ENCODE data around the gene GSTM5.
"Not testable (repeated sequence)": the region's sequence is repeated elsewhere in the genome, so short reads cannot be mapped to it uniquely, and the experiment has no call there.

GSTM5 gene

GRCh38 chr1:109711593-109712320 lies at the start of gene GSTM5:
Gene GSTM5, plus strand, starts transcription at chr1:109712251. Its CDS starts 62 bp downstream, at chr1:109712313.
- not testable (repeated sequence) for DNase-seq (ENCODE audit: low spot score)
- in situ Hi-C loops (cut with MboI; ENCODE audit: low sequenced_read_pairs, unreplicated experiment) = loop anchor here (10.0 kb wide), 1 partner anchor 47 kb away; the partner anchor contains the start of gene GSTM2

GRCh38 chr1:109664671-109665070 lies 47.4 kb upstream of the GSTM5 start:
- DNase-seq (ENCODE audit: low spot score) = no peak
- in situ Hi-C loops (cut with MboI; ENCODE audit: low sequenced_read_pairs, unreplicated experiment) = loop anchor here (10.0 kb wide), 1 partner anchor 50 kb away; the partner anchor contains the start of gene GSTM5
- TF ChIP-seq CTCF (IDR thresholded peaks at IDR 0.05; ENCODE audit: borderline replicate concordance, control extremely low read depth, extremely low read depth, insufficient read depth, missing control alignments) = no peak

- in situ Hi-C loops (cut with MboI; ENCODE audit: low sequenced_read_pairs, unreplicated experiment) = loop anchor here (10.0 kb wide), 1 partner anchor 47 kb away; the partner anchor contains the start of gene GSTM5
- TF ChIP-seq CTCF (IDR thresholded peaks at IDR 0.05; ENCODE audit: borderline replicate concordance, control extremely low read depth, extremely low read depth, insufficient read depth, missing control alignments) = no peak
- DNase-seq (ENCODE audit: low spot score) = peak; percentile 88
These were observed 44.5 kb upstream of the GSTM5 start, which contains the start of gene GSTM2 for GRCh38 chr1:109667452-109668122. Gene GSTM2, plus strand, starts transcription at chr1:109668057. Its CDS starts 59 bp downstream, at chr1:109668116.

GRCh38 chr1:109668123-109668775 lies 43.8 kb upstream of the GSTM5 start:
- no peak for TF ChIP-seq CTCF (IDR thresholded peaks at IDR 0.05; ENCODE audit: borderline replicate concordance, control extremely low read depth, extremely low read depth, insufficient read depth, missing control alignments)
- DNase-seq (ENCODE audit: low spot score) = peak; percentile 16
- in situ Hi-C loops (cut with MboI; ENCODE audit: low sequenced_read_pairs, unreplicated experiment) = loop anchor here (10.0 kb wide), 1 partner anchor 47 kb away; the partner anchor contains the start of gene GSTM5

- in situ Hi-C loops (cut with MboI; ENCODE audit: low sequenced_read_pairs, unreplicated experiment) = loop anchor here (10.0 kb wide), 1 partner anchor 45 kb away; the partner anchor contains the start of gene GSTM5
- TF ChIP-seq CTCF (IDR thresholded peaks at IDR 0.05; ENCODE audit: borderline replicate concordance, control extremely low read depth, extremely low read depth, insufficient read depth, missing control alignments) = no peak
- DNase-seq (ENCODE audit: low spot score) = peak; percentile 1
These were observed 42.7 kb upstream of the GSTM5 start for GRCh38 chr1:109669246-109669948.

GRCh38 chr1:109669949-109670302 lies 42.1 kb upstream of the GSTM5 start:
- in situ Hi-C loops (cut with MboI; ENCODE audit: low sequenced_read_pairs, unreplicated experiment) = loop anchor here (10.0 kb wide), 1 partner anchor 45 kb away; the partner anchor contains the start of gene GSTM5
- DNase-seq (ENCODE audit: low spot score) = peak; percentile 2

GRCh38 chr1:109671067-109671466 lies 41.0 kb upstream of the GSTM5 start:
- DNase-seq (ENCODE audit: low spot score) = no peak
- TF ChIP-seq CTCF (IDR thresholded peaks at IDR 0.05; ENCODE audit: borderline replicate concordance, control extremely low read depth, extremely low read depth, insufficient read depth, missing control alignments) = no peak
- in situ Hi-C loops (cut with MboI; ENCODE audit: low sequenced_read_pairs, unreplicated experiment) = no loop called here

- in situ Hi-C loops (cut with MboI; ENCODE audit: low sequenced_read_pairs, unreplicated experiment); DNase-seq (ENCODE audit: low spot score): not testable (repeated sequence)
These were observed 38.2 kb upstream of the GSTM5 start for GRCh38 chr1:109673861-109674260.

- in situ Hi-C loops (cut with MboI; ENCODE audit: low sequenced_read_pairs, unreplicated experiment); DNase-seq (ENCODE audit: low spot score): not testable (repeated sequence)
These were observed 35.2 kb upstream of the GSTM5 start for GRCh38 chr1:109676683-109677381.
